ENCODE results near the gene FAM171A1. TPM values are rescaled to one million over a fixed set of nuclear protein-coding genes. Genes with fewer than 3 reads are reported as not detected.

Gene FAM171A1
- total and polyA plus RNA-seq, 4 donors: 3.4 to 23.5 (median 9.7) TPM

GRCh38 chr10:15295537-15296325 lies 75.4 kb downstream of the FAM171A1 start:
- WGBS, 2 donors: 76 to 78% methylated on average over 5 of the region's 5 CpGs
- Histone ChIP-seq H3K36me3 (ENCODE audit: control insufficient read depth in 4 of 4, insufficient read depth in 4 of 4, low read length in 4 of 4) (no peaks in the 10 kb centered on the region), H3K9ac (ENCODE audit: insufficient read depth in 1 of 2, low read length in 2 of 2) (no peak overlapping the region), H3K4me1 (ENCODE audit: control insufficient read depth in 5 of 5, insufficient read depth in 5 of 5, low read length in 5 of 5) (peaks cover 0 to 9% (median 3%) of the 10 kb centered on the region in 5 donors), H3K4me3 (no peak overlapping the region), H3K27ac (ENCODE audit: low read depth in 1 of 2, low read length in 1 of 2) (no peak overlapping the region), H3K27me3 (ENCODE audit: control insufficient read depth in 3 of 3, insufficient read depth in 3 of 3, low read length in 2 of 3) (no peaks in the 10 kb centered on the region), H3K9me3 (ENCODE audit: control insufficient read depth in 4 of 4, insufficient read depth in 3 of 4, low read length in 3 of 4) (no peaks in the 10 kb centered on the region)
- no peak for ATAC-seq (ENCODE audit: insufficient read depth, low FRiP score)
- DNase-seq: no peak
- no peak for TF ChIP-seq CTCF (IDR thresholded peaks at IDR 0.05; ENCODE audit: control extremely low read depth, extremely low read depth)

- ATAC-seq (ENCODE audit: insufficient read depth, low FRiP score): no peak
These were observed 76.9 kb downstream of the FAM171A1 start for GRCh38 chr10:15293862-15294842.

GRCh38 chr10:15290671-15291070 lies 80.4 kb downstream of the FAM171A1 start:
- ATAC-seq (ENCODE audit: insufficient read depth, low FRiP score) (no peak), DNase-seq (no peak)
- H3K4me1 ChIP-seq (ENCODE audit: control insufficient read depth in 5 of 5, insufficient read depth in 5 of 5, low read length in 5 of 5): peaks cover 0 to 9% (median 3%) of the 10 kb centered on the region in 5 donors
- H3K9me3 ChIP-seq (ENCODE audit: control insufficient read depth in 4 of 4, insufficient read depth in 3 of 4, low read length in 3 of 4): no peaks in the 10 kb centered on the region
- no peaks in the 10 kb centered on the region for H3K27me3 ChIP-seq (ENCODE audit: control insufficient read depth in 3 of 3, insufficient read depth in 3 of 3, low read length in 2 of 3)
- WGBS, 2 donors: 83 to 90% methylated on average over 7 of the region's 7 CpGs
- no peak overlapping the region for H3K4me3 ChIP-seq
- H3K9ac ChIP-seq (ENCODE audit: insufficient read depth in 1 of 2, low read length in 2 of 2): no peak overlapping the region
- H3K36me3 ChIP-seq (ENCODE audit: control insufficient read depth in 4 of 4, insufficient read depth in 4 of 4, low read length in 4 of 4): no peaks in the 10 kb centered on the region
- no peak overlapping the region for H3K27ac ChIP-seq (ENCODE audit: low read depth in 1 of 2, low read length in 1 of 2)
- no peak for TF ChIP-seq CTCF (IDR thresholded peaks at IDR 0.05; ENCODE audit: control extremely low read depth, extremely low read depth)

More at GRCh38 chr10:15293862-15294842, 76.9 kb downstream of the FAM171A1 start:
- Histone ChIP-seq H3K27me3 (ENCODE audit: control insufficient read depth in 3 of 3, insufficient read depth in 3 of 3, low read length in 2 of 3) (no peaks in the 10 kb centered on the region), H3K27ac (ENCODE audit: low read depth in 1 of 2, low read length in 1 of 2) (no peak overlapping the region), H3K4me1 (ENCODE audit: control insufficient read depth in 5 of 5, insufficient read depth in 5 of 5, low read length in 5 of 5) (peaks cover 0 to 9% (median 3%) of the 10 kb centered on the region in 5 donors), H3K9me3 (ENCODE audit: control insufficient read depth in 4 of 4, insufficient read depth in 3 of 4, low read length in 3 of 4) (no peaks in the 10 kb centered on the region), H3K4me3 (no peak overlapping the region), H3K36me3 (ENCODE audit: control insufficient read depth in 4 of 4, insufficient read depth in 4 of 4, low read length in 4 of 4) (no peaks in the 10 kb centered on the region), H3K9ac (ENCODE audit: insufficient read depth in 1 of 2, low read length in 2 of 2) (no peak overlapping the region)
- 60 to 67% methylated on average over 13 of the region's 13 CpGs for WGBS, 2 donors
- no peak for TF ChIP-seq CTCF (IDR thresholded peaks at IDR 0.05; ENCODE audit: control extremely low read depth, extremely low read depth)
- DNase-seq: no peak

Measured in lung (tissue), 12 donors.